NCI-H2029 treated with DMSO at 0.1 percent for 48 hours (cell line): ENCODE results near the gene RMDN2.
"Not testable (repeated sequence)": the region's sequence is repeated elsewhere in the genome, so short reads cannot be mapped to it uniquely, and the experiment has no call there.

Experiments
- DNase-seq: peaks from one replicate; lab custom pipeline; 2025; lab: John Stamatoyannopoulos, UW

Gene RMDN2

DNA sequence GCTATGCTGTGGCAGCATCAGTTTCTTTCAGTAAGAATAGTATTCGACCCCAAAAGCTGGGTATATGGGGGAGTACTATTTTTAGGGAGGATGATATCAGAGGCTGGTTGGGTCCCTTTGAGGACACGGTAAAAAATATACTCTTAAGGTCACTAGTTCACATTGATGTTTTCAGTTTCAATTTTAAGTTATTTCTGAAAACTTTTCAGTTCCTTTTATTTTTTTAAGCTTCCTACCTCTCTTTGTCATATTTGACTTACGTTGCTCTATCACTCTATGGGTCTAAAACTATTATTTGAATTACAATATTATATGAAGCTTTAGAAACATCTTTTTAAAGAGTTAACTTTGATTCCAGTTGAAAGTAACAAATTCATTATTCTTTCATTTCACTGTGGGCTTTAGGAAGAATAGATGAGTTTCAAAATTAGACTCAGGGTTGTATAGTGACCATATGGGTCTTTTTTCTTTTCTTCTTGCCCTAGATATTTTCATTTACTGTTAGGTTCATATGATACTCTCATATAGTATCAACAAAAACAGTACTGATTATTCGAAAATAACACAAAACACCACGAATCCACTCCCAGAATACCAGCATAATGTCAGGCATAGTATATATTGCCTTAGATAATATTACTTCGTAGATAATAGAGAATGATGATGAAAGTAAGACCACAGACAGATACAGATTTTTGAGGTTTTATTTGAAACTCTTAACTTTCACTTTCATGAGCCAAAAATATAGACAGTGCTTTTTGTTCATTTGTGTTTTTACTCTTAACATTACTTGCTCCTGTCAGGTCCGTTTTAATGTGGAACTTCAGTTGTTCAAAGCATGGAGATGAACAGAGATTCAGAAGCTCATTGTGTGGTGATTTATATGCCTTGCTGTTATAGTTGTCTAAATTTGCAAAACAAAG, 9.8 kb downstream of the RMDN2 start:
- DNase-seq = no peak

DNA sequence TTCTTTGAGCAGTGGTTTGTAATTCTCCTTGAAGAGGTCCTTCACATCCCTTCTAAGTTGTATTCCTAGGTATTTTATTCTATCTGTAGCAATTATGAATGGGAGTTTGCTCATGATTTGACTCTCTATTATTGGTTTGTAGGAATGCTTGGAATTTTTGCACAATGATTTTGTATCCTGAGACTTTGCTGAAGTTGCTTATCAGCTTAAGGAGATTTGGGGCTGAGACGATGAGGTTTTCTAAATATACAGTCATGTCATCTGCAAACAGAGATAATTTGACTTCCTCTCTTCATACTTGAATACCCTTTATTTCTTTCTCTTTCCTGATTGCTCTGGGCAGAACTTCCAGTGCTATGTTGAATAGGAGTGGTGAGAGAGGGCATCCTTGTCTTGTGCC, 12.5 kb downstream of the RMDN2 start:
- DNase-seq = not testable (repeated sequence)

DNA sequence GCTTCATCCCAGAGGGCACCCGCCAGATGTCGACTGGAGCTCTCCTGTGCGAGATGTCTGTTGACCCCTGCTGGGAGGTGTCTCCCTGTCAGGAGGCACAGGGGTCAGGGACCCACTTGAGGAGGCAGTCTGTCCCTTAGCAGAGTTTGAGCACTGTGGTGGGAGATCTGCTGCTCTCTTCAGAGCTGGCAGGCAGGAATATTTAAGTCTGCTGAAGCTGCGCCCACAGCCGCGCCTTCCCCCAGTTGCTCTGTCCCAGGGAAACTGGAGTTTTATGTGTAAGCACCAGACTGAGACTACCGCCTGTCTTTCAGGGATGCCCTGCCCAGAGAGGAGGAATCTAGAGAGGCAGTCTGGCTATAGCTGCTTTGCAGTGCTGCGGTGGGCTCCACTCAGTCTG, 16.2 kb downstream of the RMDN2 start:
- not testable (repeated sequence) for DNase-seq

DNA sequence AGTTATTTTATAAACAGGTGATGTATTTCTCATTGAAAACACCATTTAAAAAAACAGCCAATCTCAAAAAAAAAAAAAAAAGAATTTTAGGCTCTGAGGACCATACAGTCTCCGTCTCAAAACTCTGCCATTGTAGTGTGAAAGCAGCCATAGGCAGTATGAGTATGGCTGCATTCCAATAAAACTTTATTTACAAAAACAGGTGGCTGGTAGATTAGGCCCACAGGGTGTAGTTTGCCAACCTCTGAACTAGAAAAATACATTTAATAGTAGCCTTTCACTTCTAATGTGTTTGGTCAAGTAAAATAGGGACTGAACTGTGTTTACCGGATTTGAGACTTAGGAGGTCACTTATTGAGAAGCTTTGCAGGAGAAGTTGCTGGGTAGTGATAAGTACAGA, 19.2 kb downstream of the RMDN2 start:
- DNase-seq = no peak

DNA sequence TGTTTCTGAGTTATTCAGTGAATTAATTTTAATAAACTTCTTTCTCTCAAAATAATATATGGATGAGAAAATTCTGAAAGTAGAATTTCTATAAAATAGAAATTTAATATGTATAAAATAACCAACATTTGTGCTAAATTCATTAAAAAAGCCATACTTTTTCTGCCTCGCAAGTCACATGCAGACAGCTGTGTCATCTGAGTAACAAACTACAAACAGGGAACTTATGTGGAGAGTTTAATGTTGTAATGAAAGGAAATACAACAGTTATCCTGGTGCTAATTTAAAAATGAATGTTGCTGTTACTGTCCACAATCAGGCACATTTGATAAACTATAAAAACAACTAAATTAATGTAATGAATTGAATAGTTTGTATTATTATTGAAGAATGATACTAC, 22.2 kb downstream of the RMDN2 start:
- DNase-seq = no peak

DNA sequence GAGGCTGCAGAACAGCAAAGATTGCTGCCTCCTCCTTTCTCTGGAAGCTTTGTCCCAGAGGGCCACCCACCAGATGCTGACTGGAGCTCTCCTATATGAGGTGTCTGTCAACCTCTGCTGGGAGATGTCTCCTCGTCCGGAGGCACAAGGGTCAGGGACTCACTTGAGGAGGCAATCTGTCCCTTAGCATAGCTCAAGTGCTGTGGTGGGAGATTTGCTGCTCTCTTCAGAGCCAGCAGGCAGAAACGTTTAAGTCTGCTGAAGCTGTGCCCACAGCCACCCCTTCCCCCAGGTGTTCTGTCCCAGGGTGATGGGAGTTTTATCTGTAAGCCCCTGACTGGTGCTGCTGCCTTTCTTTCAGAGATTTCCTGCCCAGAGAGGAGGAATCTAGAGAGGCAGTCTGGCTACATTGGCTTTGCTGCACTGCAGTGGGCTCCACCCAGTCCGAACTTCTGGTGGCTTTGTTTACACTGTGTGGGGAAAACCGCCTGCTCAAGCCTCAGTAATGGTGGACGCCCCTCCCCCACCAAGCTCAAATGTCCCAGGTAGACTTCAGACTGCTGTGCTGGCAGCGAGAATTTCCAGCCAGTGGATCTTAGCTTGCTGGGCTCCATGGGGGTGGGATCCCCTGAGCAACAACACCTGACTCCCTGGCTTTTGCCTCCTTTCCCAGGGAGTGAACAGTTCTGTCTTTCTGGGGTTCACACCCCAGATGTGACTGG, 37.1 kb downstream of the RMDN2 start:
- DNase-seq = not testable (repeated sequence)

DNA sequence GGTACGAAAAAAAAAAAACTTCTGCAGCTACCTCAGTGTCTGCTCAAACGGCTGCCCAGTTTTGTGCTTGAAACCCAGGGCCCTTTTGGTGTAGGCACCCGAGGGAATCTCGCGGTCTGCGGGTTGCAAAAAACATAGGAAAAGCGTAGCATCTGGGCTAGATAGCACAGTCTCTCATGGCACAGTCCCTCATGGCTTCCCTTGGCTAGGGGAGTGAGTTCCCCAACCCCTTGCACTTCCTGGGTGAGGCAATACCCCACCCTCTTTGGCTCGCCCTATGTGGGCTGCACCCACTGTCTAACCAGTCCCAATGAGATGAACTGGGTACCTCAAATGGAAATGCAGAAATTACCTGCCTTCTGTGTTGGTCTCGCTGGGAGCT, 37.6 kb downstream of the RMDN2 start:
- DNase-seq = not testable (repeated sequence)

DNA sequence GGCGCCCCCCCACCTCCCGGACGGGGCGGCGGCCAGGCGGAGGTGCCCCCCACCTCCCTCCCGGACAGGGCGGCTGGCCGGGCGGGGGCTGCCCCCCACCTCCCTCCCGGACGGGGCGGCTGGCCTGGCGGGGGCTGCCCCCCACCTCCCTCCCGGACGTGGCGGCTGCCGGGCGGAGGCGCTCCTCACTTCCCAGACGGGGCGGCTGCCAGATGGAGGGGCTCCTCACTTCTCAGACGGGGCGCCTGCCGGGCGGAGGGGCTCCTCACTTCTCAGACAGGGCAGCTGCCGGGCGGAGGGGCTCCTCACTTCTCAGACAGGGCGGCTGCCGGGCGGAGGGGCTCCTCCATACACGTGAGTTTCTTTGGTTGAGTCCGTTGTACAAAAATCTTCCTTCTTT, 38.8 kb downstream of the RMDN2 start:
- DNase-seq = not testable (repeated sequence)

DNA sequence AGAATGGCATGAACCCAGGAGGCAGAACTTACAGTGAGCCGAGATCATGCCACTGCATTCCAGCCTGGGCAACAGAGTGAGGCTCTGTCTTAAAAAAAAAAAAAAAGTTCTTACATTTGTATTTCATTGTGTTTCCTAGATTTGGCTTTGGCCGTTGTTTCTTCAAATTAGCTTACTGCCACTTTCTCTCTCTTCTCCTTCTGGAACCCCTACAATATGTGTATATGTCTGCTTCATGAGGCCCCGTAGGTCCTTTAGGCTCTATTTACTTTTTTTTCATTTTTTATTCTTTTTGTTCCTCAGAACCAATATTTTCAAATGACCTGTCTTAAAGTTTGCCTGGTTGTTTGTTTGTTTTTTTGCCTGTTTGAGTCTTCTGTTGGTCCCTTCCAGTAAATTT, 41.2 kb downstream of the RMDN2 start:
- DNase-seq = no peak

DNA sequence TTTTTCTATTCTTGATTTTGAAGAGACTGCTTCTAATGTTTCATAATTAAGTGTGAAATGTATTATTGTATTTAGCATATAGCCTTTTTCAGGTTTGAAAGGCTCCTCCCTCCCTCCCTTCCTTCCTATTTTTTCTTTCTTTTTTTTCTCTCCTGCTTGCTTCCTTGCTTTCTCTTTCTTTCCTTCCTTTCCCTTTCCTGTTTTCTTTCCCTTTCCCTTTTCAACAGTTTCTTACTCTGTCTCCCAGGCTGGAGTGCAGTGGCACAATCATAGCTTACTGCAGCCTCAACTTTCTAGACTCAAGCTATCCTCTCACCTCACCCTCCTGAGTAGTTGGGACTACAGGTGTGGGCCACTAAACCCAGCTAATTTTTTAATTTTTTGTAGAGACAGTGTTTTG, 44.6 kb downstream of the RMDN2 start:
- no peak for DNase-seq

DNA sequence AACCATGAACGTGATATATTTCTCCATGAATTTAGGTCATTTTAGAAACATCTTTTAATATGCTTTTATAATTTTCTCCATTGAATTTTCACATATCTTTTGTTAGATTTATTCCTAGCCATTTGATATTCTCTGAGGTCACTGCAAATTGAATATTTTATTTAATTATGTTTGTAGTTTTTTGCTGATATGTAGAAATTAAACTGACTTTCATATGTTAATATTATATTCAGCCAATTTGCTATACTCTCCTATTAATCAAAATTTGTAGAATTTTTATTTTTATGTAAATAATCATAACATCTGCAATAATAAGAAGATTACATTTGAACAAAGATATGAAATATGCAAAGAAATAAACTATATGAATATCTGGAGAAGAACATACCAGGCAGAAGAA, 46.9 kb downstream of the RMDN2 start:
- DNase-seq = no peak

DNA sequence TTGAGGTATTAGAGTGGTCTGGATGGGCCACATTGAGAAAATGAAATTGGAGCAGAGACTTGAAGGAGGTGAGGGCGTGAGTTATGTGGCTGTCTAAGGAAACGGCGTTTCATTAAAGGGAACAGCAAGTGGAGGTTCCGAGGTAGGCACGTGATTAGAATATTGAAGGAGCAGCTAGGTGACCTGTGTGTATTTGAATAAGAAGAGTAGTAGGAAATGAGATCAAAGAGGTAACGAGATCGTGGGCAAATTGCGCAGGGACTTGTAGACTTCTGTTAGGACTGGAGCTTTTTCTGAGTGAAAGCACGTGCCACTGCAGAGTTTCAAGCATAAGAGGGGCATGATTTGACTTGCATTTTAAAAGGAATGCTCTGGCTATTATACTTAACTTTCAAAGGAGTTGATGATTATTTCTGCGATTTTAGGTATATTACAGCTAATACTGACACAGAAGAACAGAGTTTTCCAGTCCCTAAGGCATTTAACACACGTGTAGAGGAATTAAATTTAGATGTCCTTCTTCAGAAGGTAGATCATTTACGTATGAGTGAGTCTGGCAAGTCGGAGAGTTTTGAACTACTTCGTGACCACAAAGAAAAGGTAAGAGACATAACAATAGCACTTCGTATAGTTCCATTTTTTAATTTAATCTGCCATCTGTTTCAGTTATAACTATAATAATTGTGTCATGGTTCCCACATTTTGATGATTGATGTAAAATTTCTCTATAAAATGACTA, 48.7 kb downstream of the RMDN2 start:
- no peak for DNase-seq

DNA sequence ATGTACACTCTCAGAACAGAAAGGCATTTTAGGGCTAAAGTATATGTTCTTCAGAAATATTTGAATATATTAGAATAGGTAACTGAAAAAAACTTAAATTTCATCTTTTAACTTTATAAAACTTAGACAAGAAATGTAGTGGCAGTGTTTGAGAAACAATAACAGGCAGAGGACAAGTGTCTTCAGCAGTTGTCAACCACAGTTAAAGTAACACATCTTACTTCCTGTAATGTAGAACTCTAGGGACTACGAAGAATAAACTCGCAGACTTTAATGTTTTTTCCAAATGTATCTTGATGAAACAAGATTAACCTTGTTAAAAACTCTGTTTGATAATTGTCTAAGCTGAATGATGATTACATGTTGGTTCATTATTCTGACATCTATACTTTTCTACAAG, 50.7 kb downstream of the RMDN2 start:
- DNase-seq = no peak

DNA sequence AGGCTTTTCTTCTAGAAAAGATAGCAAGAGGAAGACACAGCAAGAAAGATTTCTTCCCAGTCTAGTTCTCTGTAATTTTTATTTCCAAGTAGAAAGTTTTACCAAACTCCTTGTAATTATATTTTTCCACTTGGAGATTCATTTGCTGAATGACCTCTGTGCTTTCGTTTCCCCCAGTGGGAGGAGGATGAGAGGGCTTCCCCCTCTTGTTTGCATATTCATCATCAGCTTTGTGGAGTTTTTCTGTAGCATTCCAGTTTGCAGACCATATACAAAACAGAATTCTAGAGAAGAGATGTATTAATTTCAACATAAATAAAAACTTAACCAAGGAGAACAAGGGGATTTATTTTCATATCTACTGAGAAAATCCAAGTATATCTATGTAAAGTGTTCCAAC, 51.3 kb downstream of the RMDN2 start:
- DNase-seq = no peak

DNA sequence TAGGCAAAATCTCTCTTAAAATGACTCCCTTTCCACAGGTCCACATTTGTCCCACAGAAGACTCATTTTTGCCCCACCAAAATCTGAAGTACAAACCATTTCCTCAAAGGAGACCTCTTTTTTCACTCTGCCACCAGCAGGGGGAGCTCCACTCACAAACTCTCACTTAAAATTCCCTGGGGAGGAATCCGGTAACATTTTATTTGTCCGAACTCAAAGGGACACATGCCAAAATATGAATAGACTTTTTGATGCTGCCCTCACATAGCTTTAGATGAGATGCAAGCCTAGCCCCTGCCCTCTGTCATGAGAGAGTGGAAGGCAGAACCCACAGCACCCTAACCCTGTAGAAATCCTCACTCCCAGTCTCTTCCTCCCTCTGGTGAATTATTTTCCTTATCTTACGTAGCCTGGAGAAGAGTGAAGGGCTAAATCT, 57.1 kb downstream of the RMDN2 start:
- DNase-seq = peak; percentile 6

DNA sequence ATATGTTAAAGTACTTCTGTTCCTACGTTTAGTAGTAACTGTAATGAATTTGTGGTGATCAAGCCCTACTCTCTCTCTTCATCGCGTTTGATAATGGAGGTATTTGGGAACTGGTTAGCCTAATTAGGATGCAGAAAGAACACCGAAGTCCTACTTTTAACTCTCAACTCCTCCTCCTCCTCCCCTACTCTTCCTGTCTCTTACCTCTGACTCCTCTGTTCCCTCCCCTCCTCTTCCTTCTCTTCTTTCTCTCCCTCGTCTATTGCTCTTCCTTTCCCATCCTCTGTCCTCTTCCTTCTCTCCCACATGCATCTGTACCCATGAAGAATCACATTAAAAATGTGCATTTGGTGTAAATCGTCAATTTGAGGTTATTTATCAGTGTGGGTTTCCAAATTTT, 57.8 kb downstream of the RMDN2 start:
- no peak for DNase-seq

DNA sequence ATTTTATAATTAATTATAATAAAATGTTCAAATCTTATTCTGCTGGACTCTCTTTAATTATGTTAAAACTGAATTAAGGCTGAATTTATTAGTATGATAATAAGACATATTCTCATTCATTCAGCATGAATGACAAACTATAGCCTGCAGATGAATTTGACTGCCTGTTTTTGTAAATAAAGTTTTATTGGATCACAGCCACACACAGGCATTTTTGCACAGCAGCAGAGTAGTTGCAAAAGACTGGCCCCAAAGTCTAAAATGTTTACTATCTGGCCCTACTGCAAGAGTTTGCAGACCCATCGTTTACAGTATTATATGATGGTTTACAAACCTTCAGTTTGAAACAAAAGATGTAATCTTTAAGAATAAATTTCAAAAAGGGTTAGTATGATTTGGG, 58.6 kb downstream of the RMDN2 start:
- no peak for DNase-seq

DNA sequence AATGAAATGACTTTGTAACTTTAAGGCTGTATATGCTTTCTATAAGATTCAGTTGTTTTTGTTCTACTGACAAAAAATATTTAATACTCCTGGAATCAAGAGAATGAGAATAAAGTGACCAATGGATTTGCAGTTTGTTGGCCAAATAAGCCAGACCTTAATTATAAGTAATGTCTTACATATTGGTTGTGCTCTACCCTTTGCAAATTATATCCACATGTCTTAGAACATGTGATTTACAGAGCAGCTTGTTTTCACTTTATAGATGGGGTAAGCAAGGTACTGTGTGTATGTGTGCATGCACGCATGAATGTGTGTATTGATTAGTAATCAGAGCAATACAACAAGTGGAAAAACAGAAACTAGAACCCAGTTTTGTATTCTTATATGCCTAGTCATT, 59.1 kb downstream of the RMDN2 start:
- no peak for DNase-seq

DNA sequence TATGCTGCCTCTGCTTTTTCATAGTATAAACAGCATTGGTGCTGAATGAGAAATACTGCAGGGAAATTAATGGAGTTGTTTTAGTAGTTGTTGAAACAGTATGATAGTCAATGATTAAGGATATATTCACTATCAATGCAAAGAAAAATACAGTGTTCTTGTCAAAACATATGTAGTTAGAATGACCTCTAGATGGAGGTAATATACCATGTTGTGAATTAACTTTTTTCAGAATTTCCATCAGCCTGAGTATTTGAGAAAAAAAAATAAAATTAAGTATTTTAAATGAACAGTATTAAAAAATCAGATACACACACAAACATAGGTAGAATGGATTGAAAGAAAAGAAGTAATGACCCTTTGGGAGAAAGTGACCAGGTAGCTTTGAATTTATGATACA, 59.5 kb downstream of the RMDN2 start:
- DNase-seq = no peak

DNA sequence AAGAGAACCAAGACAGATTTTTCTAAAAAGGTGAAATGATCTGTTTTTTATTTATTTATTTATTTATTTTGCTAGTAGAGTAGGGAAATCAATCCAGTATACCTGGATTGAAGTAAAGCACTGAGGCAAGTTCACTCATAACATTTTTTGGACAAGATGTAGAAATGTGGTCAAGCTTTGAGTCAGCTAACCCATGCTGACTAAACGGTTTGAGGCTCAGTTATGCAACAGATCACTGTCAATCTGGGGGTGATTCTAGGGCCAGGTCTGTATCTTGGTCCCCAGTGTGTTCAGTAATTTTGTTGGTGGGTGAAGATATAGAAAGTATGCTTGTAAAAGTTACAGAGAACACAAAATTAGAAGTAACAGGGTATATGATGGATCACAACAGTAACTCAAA, 60.2 kb downstream of the RMDN2 start:
- no peak for DNase-seq

DNA sequence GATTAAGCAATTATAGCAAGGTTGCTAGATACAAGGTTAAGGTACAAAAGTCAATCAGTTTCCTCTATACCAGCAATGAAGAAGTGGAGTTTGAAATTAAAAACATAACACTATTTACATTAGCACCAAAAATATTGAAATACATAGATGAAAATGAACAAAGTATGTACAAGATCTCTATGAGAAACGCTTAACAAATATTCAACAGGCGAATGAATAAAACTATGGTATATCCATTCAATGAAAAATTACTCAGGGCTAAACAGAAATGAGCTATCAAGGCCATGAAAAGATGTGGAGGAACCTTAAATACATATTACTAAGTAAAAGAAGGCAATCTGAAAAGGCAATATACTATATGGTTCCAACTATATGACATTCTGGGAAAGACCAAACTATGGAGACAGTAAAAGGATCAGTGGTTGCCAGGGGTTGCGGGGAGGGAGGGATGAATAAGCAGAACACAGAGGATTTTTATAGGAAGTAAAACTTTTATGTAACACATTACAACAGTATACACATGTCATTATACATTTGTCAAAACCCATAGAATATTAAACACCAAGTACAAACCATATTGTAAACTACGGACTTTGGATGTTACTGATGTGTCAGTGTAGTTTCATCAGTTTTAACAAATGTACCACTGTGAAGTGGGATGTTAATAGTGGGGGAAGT, 62.1 kb downstream of the RMDN2 start:
- DNase-seq = no peak

DNA sequence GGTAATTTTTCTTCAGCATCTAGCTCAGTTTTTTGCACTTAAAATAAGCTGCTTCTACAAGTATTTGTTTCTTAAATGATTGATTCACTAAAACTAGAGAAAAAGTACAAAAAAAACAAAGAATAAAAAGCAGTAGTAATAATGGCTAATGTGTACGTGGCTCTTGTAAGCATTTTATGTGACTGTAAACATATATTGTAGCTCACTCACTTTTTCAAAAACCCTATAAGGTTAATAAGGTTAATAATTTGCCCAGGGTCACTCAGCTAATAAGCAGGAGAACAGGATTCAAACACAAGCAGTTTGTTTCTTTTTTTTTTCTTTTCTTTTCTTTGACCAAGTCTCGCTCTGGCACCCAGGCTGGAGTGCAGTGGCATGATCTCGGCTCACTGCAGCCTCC, 67.5 kb downstream of the RMDN2 start:
- no peak for DNase-seq
